ENCODE results near the gene LSAMP.
"Not testable (repeated sequence)": the region's sequence is repeated elsewhere in the genome, so short reads cannot be mapped to it uniquely, and the experiment has no call there.

The LSAMP gene

GRCh38 chr3:116240261-116240660, 205.0 kb downstream of the LSAMP start:
- no peak for DNase-seq (ENCODE audit: low spot score)

DNA sequence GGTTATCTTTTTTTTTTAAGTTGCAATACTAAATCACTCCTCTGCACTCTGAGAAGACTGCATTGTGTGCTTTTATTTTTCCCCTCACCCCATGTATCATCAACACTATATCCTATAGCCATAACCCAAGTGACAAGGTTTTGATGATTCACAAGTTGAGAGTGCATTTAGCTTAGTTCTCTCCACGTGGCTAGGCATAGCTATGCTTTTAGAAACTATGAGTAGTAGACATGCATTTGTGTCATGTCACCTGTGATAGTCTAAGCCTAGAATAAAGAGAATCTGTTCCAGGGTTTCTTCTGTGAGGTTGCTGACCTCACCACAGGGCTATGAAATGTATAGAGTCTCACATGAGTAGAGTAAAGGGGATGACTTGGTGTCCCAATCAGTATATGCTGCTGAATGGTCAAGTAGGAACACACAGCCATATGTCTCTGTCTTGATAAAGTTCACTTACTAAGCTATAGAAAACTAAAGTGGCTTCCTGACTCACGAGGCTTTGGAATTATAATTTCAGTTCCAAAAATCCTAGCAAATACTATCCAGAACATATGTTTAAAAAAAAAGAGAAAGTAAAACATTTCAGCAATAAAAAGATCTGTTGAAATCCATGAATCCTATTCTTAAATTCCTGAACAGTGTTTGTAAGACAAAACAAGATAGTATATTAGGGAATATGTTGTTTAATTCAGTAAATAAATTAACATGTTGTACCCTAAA, 206.3 kb downstream of the LSAMP start:
- no peak for DNase-seq (ENCODE audit: low spot score)

- DNase-seq (ENCODE audit: low spot score), result no peak
Observed at GRCh38 chr3:116233711-116234357, 211.5 kb downstream of the LSAMP start.

GRCh38 chr3:116230431-116231020, 214.8 kb downstream of the LSAMP start:
- no peak for DNase-seq (ENCODE audit: low spot score)

- DNase-seq (ENCODE audit: low spot score), result no peak
Observed at GRCh38 chr3:116226266-116226665, 219.0 kb downstream of the LSAMP start.

GRCh38 chr3:116216761-116217160, 228.5 kb downstream of the LSAMP start:
- DNase-seq (ENCODE audit: low spot score), result no peak

- DNase-seq (ENCODE audit: low spot score), result no peak
Observed at GRCh38 chr3:116211901-116212300, 233.4 kb downstream of the LSAMP start.

DNA sequence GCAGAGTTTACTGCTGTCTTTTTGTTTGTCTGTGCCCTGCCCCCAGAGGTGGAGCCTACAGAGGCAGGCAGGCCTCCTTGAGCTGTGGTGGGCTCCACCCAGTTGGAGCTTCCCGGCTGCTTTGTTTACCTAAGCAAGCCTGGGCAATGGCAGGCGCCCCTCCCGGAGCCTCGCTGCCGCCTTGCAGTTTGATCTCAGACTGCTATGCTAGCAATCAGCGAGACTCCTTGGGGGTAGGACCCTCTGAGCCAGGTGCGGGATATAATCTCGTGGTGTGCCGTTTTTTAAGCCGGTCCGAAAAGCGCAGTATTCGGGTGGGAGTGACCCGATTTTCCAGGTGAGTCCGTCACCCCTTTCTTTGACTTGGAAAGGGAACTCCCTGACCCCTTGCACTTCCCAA, 236.5 kb downstream of the LSAMP start:
- DNase-seq (ENCODE audit: low spot score), result not testable (repeated sequence)

GRCh38 chr3:116200956-116201690, 244.2 kb downstream of the LSAMP start:
- no peak for DNase-seq (ENCODE audit: low spot score)

DNA sequence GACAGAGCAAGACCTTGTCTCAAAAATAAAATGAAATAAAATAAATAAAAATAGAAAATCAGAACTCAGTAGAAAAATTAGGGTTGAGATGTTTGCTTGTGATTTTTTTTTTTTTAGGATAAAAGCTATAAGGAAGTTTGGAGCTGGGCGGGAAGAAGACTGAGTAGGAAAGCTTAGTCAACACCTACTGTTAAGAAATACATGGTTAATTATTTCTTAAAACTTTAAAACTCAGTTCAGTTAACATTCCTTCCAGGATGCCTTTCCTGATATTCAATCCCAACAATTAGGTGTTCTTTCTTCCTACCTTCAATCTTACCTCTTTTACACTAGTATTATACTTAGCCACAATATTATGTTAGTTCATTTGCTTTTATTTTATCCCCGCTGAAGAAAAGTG, 246.2 kb downstream of the LSAMP start:
- DNase-seq (ENCODE audit: low spot score), result no peak

- no peak for DNase-seq (ENCODE audit: low spot score)
Observed at GRCh38 chr3:116198087-116198486, 247.2 kb downstream of the LSAMP start.

- DNase-seq (ENCODE audit: low spot score), result no peak
Observed at GRCh38 chr3:116192464-116192863, 252.8 kb downstream of the LSAMP start.

- DNase-seq (ENCODE audit: low spot score), result no peak
Observed at GRCh38 chr3:116191409-116191808, 253.9 kb downstream of the LSAMP start.

- DNase-seq (ENCODE audit: low spot score), result no peak
Observed at GRCh38 chr3:116190095-116190494, 255.2 kb downstream of the LSAMP start.

- DNase-seq (ENCODE audit: low spot score), result no peak
Observed at GRCh38 chr3:116188231-116188785, 257.0 kb downstream of the LSAMP start.

- no peak for DNase-seq (ENCODE audit: low spot score)
Observed at GRCh38 chr3:116186049-116186448, 259.2 kb downstream of the LSAMP start.

DNA sequence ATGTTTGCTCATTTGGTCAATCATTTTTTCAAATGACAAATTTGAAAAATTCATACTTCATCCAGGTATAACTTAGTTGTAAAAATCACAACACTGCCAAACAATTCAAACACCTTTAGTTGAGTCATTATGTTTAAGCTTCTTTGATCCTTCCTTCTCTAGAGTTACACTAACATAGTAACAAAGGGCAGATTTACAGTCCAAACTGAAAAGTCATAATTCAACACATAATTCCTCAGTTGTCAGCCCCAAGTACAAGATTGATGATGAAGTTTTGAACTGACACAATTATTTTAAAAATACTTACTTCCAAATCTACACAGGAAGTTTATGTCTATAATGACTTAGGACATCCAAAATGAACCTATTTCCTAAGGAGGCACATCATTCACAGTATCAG, 264.1 kb downstream of the LSAMP start:
- DNase-seq (ENCODE audit: low spot score), result no peak

- DNase-seq (ENCODE audit: low spot score), result no peak
Observed at GRCh38 chr3:116179091-116179490, 266.2 kb downstream of the LSAMP start.

GRCh38 chr3:116176974-116177555, 268.2 kb downstream of the LSAMP start:
- no peak for DNase-seq (ENCODE audit: low spot score)

GRCh38 chr3:116166121-116166520, 279.2 kb downstream of the LSAMP start:
- no peak for DNase-seq (ENCODE audit: low spot score)

DNA sequence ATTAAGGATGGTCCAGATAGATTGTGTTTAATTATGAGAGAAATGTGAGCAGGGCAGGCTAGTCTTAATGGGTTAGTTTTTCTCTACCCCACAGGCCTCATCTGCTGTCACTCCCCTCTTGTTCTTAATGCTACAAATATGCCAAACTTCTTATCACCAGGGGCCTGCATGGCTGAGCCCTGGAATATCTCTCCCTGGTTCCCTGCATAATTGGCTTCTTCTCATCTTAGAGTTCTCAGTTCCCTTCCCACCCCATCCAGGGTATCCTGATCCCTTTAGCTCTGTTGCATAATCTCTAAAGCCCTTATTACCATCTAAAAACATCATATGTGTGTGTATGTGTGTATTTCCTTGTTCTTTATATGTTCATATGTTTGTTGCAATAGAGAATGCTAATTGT, 279.6 kb downstream of the LSAMP start:
- no peak for DNase-seq (ENCODE audit: low spot score)

DNA sequence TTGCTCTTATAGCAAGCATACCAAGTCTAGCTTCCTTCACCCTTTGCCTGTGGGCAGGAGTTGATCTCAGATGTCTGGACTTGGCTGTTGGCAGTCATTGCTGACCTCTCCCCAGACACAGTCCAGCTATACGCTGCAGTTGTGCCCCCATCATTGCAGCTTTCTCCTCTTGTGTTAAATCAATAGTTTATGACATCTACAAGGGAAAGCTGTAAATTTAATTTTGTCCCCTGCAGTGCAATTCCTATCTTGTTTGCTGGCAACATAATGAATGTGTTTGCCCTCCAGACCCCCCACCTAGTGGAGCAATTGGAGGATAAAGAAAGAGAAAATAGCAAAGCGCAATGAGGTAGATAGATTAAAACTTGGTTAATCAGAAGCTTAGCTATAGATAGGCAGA, 280.2 kb downstream of the LSAMP start:
- DNase-seq (ENCODE audit: low spot score), result no peak

All from ecto neural progenitor cell (in vitro differentiated cells).